HepG2 (cell line): ENCODE results near the gene PPP6R2. TPM values are rescaled to one million over a fixed set of nuclear protein-coding genes. Genes with fewer than 3 reads are reported as not detected.

Experiments used
- CCDC6 ChIP-seq: sonication (generic); formaldehyde crosslinking; IDR thresholded peaks from 2 replicates; pipeline ENCODE4 v1.8.1; 2022; ENCODE audit warnings: mild to moderate bottlenecking, missing genetic modification reagents, moderate library complexity
- ELF1 ChIP-seq: sonication (generic); formaldehyde crosslinking; IDR thresholded peaks from 2 replicates; pipeline ENCODE4 v1.4.0; 2020; ENCODE audit warnings: missing genetic modification reagents
- IKZF1 ChIP-seq: fragments of 450-650 bp; IDR thresholded peaks from 2 replicates; pipeline ENCODE4 v1.7.1; 2016
- KDM2A ChIP-seq: sonication (generic); formaldehyde crosslinking; IDR thresholded peaks from 2 replicates; pipeline ENCODE4 v1.4.0; 2020; ENCODE audit warnings: low read depth, missing genetic modification reagents, borderline replicate concordance
- TRIM24 ChIP-seq: sonication (generic); formaldehyde crosslinking; IDR thresholded peaks from 2 replicates; pipeline ENCODE4 v1.8.0; 2022; ENCODE audit warnings: mild to moderate bottlenecking, missing genetic modification reagents
- ZBTB20 ChIP-seq: sonication (generic); formaldehyde crosslinking; IDR thresholded peaks from 2 replicates; pipeline ENCODE4 v1.8.1; 2023; ENCODE audit warnings: missing genetic modification reagents, low read depth, mild to moderate bottlenecking, borderline replicate concordance
- ZNF556 ChIP-seq: sonication (generic); formaldehyde crosslinking; IDR thresholded peaks from 2 replicates; pipeline ENCODE4 v1.4.0; 2020; ENCODE audit warnings: mild to moderate bottlenecking, missing genetic modification reagents, borderline replicate concordance
- ZNF605 ChIP-seq: sonication (generic); formaldehyde crosslinking; IDR thresholded peaks from 2 replicates; pipeline ENCODE4 v1.8.0; 2022; ENCODE audit warnings: mild to moderate bottlenecking, missing genetic modification reagents
- polyA plus RNA-seq, 8 experiments: library from polyadenylated mRNA; depleted of rRNA in 3 of 8; stranded (reverse) in 7 of 8; unstranded in 1 of 8; fragments of >200 nt; fragmentation: Illumina TruSeq in 4 of 8; extraction: Trizol in 4 of 8; gene quantifications; 2 replicates each; pipeline versions ENCODE4 v1.2.1 to v1.2.3, GENCODE V29; 2011 to 2016; ENCODE audit warnings: low read depth in 4 of 8, missing spikeins in 1 of 8, mixed read lengths in 1 of 8; ENCODE audit not compliant: insufficient read depth in 1 of 8
- total RNA-seq, 5 experiments: library from RNA; depleted of rRNA; stranded (reverse); fragments of >200 nt; fragmentation: Illumina TruSeq; extraction: Trizol; gene quantifications; 2 replicates each; pipeline ENCODE4 v1.2.3, GENCODE V29; 2016; ENCODE audit warnings: low read depth in 1 of 5
- TF ChIP-seq, protein P1 (sequence below): sonication (generic); formaldehyde crosslinking; IDR thresholded peaks from 2 replicates; pipeline ENCODE4 v1.4.0; 2020; ENCODE audit warnings: missing genetic modification reagents, borderline replicate concordance
- TF ChIP-seq, protein P2 (sequence below): sonication (generic); formaldehyde crosslinking; IDR thresholded peaks from 2 replicates; pipeline ENCODE4 v1.5.0; 2020; ENCODE audit warnings: missing genetic modification reagents
- TF ChIP-seq, protein P3 (sequence below): sonication (generic); formaldehyde crosslinking; IDR thresholded peaks from 2 replicates; pipeline ENCODE4 v1.5.0; 2020; ENCODE audit warnings: missing genetic modification reagents, mild to moderate bottlenecking, borderline replicate concordance
- TF ChIP-seq, protein P4 (sequence below): sonication (generic); formaldehyde crosslinking; IDR thresholded peaks from 2 replicates; pipeline ENCODE4 v1.8.1; 2023; ENCODE audit warnings: missing genetic modification reagents, inconsistent platforms, borderline replicate concordance
- TF ChIP-seq, protein P5 (sequence below): sonication (generic); formaldehyde crosslinking; IDR thresholded peaks from 2 replicates; pipeline ENCODE4 v1.5.0; 2020; ENCODE audit warnings: missing genetic modification reagents
- TF ChIP-seq, protein P6 (sequence below): sonication (generic); formaldehyde crosslinking; IDR thresholded peaks from 2 replicates; pipeline ENCODE4 v1.4.0; 2020; ENCODE audit warnings: missing genetic modification reagents, borderline replicate concordance
- TF ChIP-seq, protein P7 (sequence below): sonication (generic); formaldehyde crosslinking; IDR thresholded peaks from 2 replicates; pipeline ENCODE4 v1.4.0; 2020; ENCODE audit warnings: missing genetic modification reagents
- TF ChIP-seq, protein P8 (sequence below): sonication (generic); formaldehyde crosslinking; IDR thresholded peaks from 2 replicates; pipeline ENCODE4 v1.5.1; 2020; ENCODE audit warnings: mild to moderate bottlenecking, missing genetic modification reagents, moderate library complexity

Gene PPP6R2
- total and polyA plus RNA-seq, 2 of the 13 experiments (the other 11 are each of a cell fraction or from before 2014, with no cell fraction given): 55.0 to 102 TPM

DNA sequence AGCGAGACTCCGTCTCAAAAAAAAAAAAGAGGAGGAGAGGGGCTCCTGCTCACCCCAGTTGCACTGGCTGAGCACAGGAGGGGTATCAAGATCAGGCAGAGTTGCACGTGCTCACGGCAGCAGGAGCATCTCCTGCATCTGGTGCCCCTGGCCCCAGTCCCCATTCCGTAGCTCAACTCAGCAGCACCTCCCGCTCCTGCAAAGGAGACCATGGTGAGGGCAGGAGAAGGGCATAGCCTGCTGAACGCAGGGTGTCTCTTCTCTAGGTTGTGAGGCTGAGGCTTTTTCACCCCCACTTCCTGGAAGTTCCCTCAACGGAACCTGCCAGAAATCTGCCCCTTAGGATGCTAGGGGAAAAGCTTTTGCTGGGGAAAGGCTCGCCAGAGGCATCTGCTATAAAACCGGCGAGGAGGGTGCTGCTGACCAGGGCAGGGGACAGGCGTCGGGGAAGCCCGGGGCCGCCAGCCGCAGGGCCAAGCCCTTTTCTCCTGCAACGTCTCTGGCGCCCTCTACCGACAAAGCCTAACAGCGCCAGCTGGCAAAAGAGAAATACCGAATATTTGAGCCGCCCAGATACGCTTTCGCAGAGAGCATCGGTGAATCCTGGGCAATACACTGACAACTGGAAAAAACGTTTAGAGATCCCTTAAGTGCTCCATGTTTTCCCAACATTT, 1.0 kb upstream of the PPP6R2 start (continued):
- TF ChIP-seq, protein P1, sequence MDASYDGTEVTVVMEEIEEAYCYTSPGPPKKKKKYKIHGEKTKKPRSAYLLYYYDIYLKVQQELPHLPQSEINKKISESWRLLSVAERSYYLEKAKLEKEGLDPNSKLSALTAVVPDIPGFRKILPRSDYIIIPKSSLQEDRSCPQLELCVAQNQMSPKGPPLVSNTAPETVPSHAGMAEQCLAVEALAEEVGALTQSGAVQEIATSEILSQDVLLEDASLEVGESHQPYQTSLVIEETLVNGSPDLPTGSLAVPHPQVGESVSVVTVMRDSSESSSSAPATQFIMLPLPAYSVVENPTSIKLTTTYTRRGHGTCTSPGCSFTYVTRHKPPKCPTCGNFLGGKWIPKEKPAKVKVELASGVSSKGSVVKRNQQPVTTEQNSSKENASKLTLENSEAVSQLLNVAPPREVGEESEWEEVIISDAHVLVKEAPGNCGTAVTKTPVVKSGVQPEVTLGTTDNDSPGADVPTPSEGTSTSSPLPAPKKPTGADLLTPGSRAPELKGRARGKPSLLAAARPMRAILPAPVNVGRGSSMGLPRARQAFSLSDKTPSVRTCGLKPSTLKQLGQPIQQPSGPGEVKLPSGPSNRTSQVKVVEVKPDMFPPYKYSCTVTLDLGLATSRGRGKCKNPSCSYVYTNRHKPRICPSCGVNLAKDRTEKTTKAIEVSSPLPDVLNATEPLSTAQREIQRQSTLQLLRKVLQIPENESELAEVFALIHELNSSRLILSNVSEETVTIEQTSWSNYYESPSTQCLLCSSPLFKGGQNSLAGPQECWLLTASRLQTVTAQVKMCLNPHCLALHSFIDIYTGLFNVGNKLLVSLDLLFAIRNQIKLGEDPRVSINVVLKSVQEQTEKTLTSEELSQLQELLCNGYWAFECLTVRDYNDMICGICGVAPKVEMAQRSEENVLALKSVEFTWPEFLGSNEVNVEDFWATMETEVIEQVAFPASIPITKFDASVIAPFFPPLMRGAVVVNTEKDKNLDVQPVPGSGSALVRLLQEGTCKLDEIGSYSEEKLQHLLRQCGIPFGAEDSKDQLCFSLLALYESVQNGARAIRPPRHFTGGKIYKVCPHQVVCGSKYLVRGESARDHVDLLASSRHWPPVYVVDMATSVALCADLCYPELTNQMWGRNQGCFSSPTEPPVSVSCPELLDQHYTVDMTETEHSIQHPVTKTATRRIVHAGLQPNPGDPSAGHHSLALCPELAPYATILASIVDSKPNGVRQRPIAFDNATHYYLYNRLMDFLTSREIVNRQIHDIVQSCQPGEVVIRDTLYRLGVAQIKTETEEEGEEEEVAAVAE (CRISPR knock-in tag): no peak
- TF ChIP-seq, protein P2, sequence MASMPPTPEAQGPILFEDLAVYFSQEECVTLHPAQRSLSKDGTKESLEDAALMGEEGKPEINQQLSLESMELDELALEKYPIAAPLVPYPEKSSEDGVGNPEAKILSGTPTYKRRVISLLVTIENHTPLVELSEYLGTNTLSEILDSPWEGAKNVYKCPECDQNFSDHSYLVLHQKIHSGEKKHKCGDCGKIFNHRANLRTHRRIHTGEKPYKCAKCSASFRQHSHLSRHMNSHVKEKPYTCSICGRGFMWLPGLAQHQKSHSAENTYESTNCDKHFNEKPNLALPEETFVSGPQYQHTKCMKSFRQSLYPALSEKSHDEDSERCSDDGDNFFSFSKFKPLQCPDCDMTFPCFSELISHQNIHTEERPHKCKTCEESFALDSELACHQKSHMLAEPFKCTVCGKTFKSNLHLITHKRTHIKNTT (CRISPR knock-in tag): no peak
- TF ChIP-seq TRIM24 (CRISPR knock-in tag) (no peak), ELF1 (CRISPR knock-in tag) (peak; percentile 35; the same call in 1 of the 2 replicates), KDM2A (CRISPR knock-in tag) (peak; percentile 59; the same call in 1 of the 2 replicates), IKZF1 (no peak), ZNF605 (no peak), ZBTB20 (CRISPR knock-in tag) (no peak), CCDC6 (CRISPR knock-in tag) (no peak), ZNF556 (CRISPR knock-in tag) (peak; percentile 17; the same call in 1 of the 2 replicates)
- TF ChIP-seq, protein P3, sequence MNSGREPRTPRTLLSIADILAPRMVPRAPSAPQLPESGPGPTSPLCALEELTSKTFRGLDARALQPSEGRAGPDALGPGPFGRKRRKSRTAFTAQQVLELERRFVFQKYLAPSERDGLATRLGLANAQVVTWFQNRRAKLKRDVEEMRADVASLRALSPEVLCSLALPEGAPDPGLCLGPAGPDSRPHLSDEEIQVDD: no peak
- TF ChIP-seq, protein P4, sequence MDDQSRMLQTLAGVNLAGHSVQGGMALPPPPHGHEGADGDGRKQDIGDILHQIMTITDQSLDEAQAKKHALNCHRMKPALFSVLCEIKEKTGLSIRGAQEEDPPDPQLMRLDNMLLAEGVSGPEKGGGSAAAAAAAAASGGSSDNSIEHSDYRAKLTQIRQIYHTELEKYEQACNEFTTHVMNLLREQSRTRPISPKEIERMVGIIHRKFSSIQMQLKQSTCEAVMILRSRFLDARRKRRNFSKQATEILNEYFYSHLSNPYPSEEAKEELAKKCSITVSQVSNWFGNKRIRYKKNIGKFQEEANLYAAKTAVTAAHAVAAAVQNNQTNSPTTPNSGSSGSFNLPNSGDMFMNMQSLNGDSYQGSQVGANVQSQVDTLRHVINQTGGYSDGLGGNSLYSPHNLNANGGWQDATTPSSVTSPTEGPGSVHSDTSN: no peak
- TF ChIP-seq, protein P5, sequence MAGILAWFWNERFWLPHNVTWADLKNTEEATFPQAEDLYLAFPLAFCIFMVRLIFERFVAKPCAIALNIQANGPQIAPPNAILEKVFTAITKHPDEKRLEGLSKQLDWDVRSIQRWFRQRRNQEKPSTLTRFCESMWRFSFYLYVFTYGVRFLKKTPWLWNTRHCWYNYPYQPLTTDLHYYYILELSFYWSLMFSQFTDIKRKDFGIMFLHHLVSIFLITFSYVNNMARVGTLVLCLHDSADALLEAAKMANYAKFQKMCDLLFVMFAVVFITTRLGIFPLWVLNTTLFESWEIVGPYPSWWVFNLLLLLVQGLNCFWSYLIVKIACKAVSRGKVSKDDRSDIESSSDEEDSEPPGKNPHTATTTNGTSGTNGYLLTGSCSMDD (CRISPR knock-in tag): no peak
- TF ChIP-seq, protein P6, sequence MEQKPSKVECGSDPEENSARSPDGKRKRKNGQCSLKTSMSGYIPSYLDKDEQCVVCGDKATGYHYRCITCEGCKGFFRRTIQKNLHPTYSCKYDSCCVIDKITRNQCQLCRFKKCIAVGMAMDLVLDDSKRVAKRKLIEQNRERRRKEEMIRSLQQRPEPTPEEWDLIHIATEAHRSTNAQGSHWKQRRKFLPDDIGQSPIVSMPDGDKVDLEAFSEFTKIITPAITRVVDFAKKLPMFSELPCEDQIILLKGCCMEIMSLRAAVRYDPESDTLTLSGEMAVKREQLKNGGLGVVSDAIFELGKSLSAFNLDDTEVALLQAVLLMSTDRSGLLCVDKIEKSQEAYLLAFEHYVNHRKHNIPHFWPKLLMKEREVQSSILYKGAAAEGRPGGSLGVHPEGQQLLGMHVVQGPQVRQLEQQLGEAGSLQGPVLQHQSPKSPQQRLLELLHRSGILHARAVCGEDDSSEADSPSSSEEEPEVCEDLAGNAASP (CRISPR knock-in tag): peak; percentile 68; the same call in 1 of the 2 replicates
- TF ChIP-seq, protein P7, sequence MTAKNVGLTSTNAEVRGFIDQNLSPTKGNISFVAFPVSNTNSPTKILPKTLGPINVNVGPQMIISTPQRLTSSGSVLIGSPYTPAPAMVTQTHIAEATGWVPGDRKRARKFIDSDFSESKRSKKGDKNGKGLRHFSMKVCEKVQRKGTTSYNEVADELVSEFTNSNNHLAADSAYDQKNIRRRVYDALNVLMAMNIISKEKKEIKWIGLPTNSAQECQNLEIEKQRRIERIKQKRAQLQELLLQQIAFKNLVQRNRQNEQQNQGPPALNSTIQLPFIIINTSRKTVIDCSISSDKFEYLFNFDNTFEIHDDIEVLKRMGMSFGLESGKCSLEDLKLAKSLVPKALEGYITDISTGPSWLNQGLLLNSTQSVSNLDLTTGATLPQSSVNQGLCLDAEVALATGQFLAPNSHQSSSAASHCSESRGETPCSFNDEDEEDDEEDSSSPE (CRISPR knock-in tag): 0 out of 2 replicates have a peak, but pooled peaks have one; percentile 19
- TF ChIP-seq, protein P8, sequence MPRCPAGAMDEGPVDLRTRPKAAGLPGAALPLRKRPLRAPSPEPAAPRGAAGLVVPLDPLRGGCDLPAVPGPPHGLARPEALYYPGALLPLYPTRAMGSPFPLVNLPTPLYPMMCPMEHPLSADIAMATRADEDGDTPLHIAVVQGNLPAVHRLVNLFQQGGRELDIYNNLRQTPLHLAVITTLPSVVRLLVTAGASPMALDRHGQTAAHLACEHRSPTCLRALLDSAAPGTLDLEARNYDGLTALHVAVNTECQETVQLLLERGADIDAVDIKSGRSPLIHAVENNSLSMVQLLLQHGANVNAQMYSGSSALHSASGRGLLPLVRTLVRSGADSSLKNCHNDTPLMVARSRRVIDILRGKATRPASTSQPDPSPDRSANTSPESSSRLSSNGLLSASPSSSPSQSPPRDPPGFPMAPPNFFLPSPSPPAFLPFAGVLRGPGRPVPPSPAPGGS (CRISPR knock-in tag): no peak
